ENCODE measurements around the gene BACH2. TPM values are rescaled to one million over a fixed set of nuclear protein-coding genes. Genes with fewer than 3 reads are reported as not detected.

BACH2 gene
- total and polyA plus RNA-seq, 2 experiments from 2014 or later = 1.6 to 5.7 TPM

GRCh38 chr6:90190131-90190530, 106.5 kb downstream of the BACH2 start:
- no peaks in the 10 kb centered on the region for H4K20me1 ChIP-seq (replicated peaks; ENCODE audit: insufficient read depth)
- H3K27me3 ChIP-seq (ENCODE audit: insufficient read depth) = no peaks in the 10 kb centered on the region
- Mint-ChIP-seq H3K4me3 (no peak overlapping the region), H3K27me3 (ENCODE audit: insufficient read depth, low read depth, poor library complexity) (peaks cover 3% of the 10 kb centered on the region), H3K4me1 (peaks cover 11% of the 10 kb centered on the region; the same call in 2 of the 3 replicates), H3K36me3 (ENCODE audit: low read depth) (no peaks in the 10 kb centered on the region), H3K9me3 (no peaks in the 10 kb centered on the region), H3K27ac (no peak overlapping the region)
- peaks cover 13% of the 10 kb centered on the region for H3K4me1 ChIP-seq (ENCODE audit: insufficient read depth)
- TF ChIP-seq JUNB (IDR thresholded peaks at IDR 0.05; ENCODE audit: unreplicated experiment) (no peak), REST (IDR thresholded peaks at IDR 0.05; ENCODE audit: unreplicated experiment) (no peak), ZNF114 (CRISPR knock-in tag; IDR thresholded peaks at IDR 0.05) (no peak), CREB1 (CRISPR knock-in tag; IDR thresholded peaks at IDR 0.05; ENCODE audit: low read depth) (no peak), POLR2AphosphoS5 (IDR thresholded peaks at IDR 0.05; ENCODE audit: low read depth) (no peak), STAT1 (IDR thresholded peaks at IDR 0.05; ENCODE audit: unreplicated experiment) (no peak), NANOG (IDR thresholded peaks at IDR 0.05; ENCODE audit: borderline replicate concordance) (no peak)
- H3K4me2 ChIP-seq = no peak overlapping the region
- H3K36me3 ChIP-seq (ENCODE audit: insufficient read depth) = no peaks in the 10 kb centered on the region
- DNase-seq (ENCODE audit: low spot score) (no peak), ATAC-seq (no peak)
- H3K27ac ChIP-seq (ENCODE audit: low read depth) = no peak overlapping the region
- no peak overlapping the region for H3K4me3 ChIP-seq
- H3F3A ChIP-seq (replicated peaks; ENCODE audit: low read depth) = no peaks in the 10 kb centered on the region
- H3K9me2 ChIP-seq (ENCODE audit: insufficient read depth) = no peaks in the 10 kb centered on the region
- no peaks in the 10 kb centered on the region for H3K79me2 ChIP-seq (replicated peaks; ENCODE audit: insufficient read depth)
- no peak overlapping the region for H2AFZ ChIP-seq

- Histone ChIP-seq H4K20me1 (replicated peaks; ENCODE audit: insufficient read depth) (no peaks in the 10 kb centered on the region), H3K27ac (ENCODE audit: low read depth) (no peak overlapping the region), H3K36me3 (ENCODE audit: insufficient read depth) (no peaks in the 10 kb centered on the region), H3K27me3 (ENCODE audit: insufficient read depth) (no peaks in the 10 kb centered on the region), H3F3A (replicated peaks; ENCODE audit: low read depth) (no peaks in the 10 kb centered on the region), H3K4me1 (ENCODE audit: insufficient read depth) (peaks cover 21% of the 10 kb centered on the region), H3K4me3 (no peak overlapping the region), H3K9me2 (ENCODE audit: insufficient read depth) (no peaks in the 10 kb centered on the region), H2AFZ (no peak overlapping the region), H3K4me2 (no peak overlapping the region), H3K79me2 (replicated peaks; ENCODE audit: insufficient read depth) (no peaks in the 10 kb centered on the region)
- DNase-seq (ENCODE audit: low spot score) = no peak
- H3K9me3 Mint-ChIP-seq = no peaks in the 10 kb centered on the region
- H3K27ac Mint-ChIP-seq = no peak overlapping the region; the same call in 1 of the 2 replicates
- H3K4me1 Mint-ChIP-seq = peaks cover 19% of the 10 kb centered on the region; the same call in 2 of the 3 replicates
- no peaks in the 10 kb centered on the region for H3K36me3 Mint-ChIP-seq (ENCODE audit: low read depth)
- no peaks in the 10 kb centered on the region for H3K27me3 Mint-ChIP-seq (ENCODE audit: insufficient read depth, low read depth, poor library complexity)
- no peak overlapping the region for H3K4me3 Mint-ChIP-seq
- no peak for ATAC-seq
- TF ChIP-seq NANOG (IDR thresholded peaks at IDR 0.05; ENCODE audit: borderline replicate concordance) = no peak
- no peak for TF ChIP-seq REST (IDR thresholded peaks at IDR 0.05; ENCODE audit: unreplicated experiment)
- no peak for TF ChIP-seq EZH2phosphoT487 (IDR thresholded peaks at IDR 0.05; ENCODE audit: unreplicated experiment)
Measured at GRCh38 chr6:90187437-90188121, 109.1 kb downstream of the BACH2 start.

Data from GM23338 (cell line).